ENCODE data around the gene OR2A12. TPM values are rescaled to one million over a fixed set of nuclear protein-coding genes. Genes with fewer than 3 reads are reported as not detected.
A peak's percentile ranks its signal among the peaks of the same experiment; 100 is the strongest.
"Not testable (repeated sequence)": the region's sequence is repeated elsewhere in the genome, so short reads cannot be mapped to it uniquely, and the experiment has no call there.

Gene OR2A12
- total RNA-seq, 1 experiment from 2014 or later, result not detected

DNA sequence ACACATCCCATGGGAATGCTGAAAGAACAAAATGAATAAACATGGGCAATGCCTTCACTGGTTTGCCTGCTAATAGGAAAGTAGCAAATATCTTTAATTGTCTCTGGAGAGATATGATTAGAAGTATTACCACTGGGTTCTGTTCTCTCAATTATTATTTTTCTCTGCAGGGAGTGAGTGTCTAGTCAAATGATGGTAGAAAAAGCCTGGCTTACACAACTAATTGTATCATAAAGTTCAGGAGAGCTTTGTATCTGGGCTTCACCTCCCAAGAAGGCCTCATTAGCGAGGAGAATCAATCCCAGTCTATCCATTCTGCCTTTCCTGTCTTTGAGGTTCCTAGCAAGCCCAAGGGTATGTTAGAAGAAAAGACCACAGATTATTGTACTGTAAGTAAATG is 36.8 kb downstream of the OR2A12 start, which contains the start of gene OR2A14:
Gene OR2A14 (plus strand): TSS at position 301 of the 400 bp plus-strand sequence. CDS start 5,937 bp downstream, outside the sequence.
- no peak within 1 kb of the TSS for H3K27ac Mint-ChIP-seq (ENCODE audit: unreplicated experiment)
- H3K36me3 Mint-ChIP-seq (ENCODE audit: insufficient read depth, unreplicated experiment), result no peaks in the 10 kb centered on the region
- intact Hi-C loops (cut with micrococcal nuclease; ENCODE audit: unreplicated experiment), result no loop called here
- ChIA-PET POLR2A (no interaction called here), CTCF (no interaction called here)
- H3K4me1 Mint-ChIP-seq (ENCODE audit: low read depth, unreplicated experiment), result no peaks in the 10 kb centered on the region
- Histone ChIP-seq H3K4me3 (ENCODE audit: low read depth, low read length) (no peak within 1 kb of the TSS), H3K36me3 (ENCODE audit: control insufficient read depth, insufficient read depth, low read length) (no peaks in the 10 kb centered on the region), H3K27me3 (replicated peaks; ENCODE audit: control insufficient read depth, insufficient read depth, low read length) (no peaks in the 10 kb centered on the region), H3K4me1 (no peaks in the 10 kb centered on the region), H3K9me3 (no peaks in the 10 kb centered on the region)
- no peaks in the 10 kb centered on the region for H3K9me3 Mint-ChIP-seq (ENCODE audit: unreplicated experiment)
- BruUV-seq (replicated peaks), result no TSS peak
- H3K4me3 Mint-ChIP-seq (ENCODE audit: unreplicated experiment), result no peak within 1 kb of the TSS
- no peak for DNase-seq
- H3K27me3 Mint-ChIP-seq (ENCODE audit: insufficient read depth, unreplicated experiment), result no peaks in the 10 kb centered on the region
- TF ChIP-seq, protein P1, sequence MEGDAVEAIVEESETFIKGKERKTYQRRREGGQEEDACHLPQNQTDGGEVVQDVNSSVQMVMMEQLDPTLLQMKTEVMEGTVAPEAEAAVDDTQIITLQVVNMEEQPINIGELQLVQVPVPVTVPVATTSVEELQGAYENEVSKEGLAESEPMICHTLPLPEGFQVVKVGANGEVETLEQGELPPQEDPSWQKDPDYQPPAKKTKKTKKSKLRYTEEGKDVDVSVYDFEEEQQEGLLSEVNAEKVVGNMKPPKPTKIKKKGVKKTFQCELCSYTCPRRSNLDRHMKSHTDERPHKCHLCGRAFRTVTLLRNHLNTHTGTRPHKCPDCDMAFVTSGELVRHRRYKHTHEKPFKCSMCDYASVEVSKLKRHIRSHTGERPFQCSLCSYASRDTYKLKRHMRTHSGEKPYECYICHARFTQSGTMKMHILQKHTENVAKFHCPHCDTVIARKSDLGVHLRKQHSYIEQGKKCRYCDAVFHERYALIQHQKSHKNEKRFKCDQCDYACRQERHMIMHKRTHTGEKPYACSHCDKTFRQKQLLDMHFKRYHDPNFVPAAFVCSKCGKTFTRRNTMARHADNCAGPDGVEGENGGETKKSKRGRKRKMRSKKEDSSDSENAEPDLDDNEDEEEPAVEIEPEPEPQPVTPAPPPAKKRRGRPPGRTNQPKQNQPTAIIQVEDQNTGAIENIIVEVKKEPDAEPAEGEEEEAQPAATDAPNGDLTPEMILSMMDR (IDR thresholded peaks at IDR 0.05; ENCODE audit: insufficient read depth in 1 of 2, low read depth in 1 of 2, low read length in 1 of 2, severe bottlenecking in 1 of 2, unreplicated experiment in 1 of 2), result no peak

DNA sequence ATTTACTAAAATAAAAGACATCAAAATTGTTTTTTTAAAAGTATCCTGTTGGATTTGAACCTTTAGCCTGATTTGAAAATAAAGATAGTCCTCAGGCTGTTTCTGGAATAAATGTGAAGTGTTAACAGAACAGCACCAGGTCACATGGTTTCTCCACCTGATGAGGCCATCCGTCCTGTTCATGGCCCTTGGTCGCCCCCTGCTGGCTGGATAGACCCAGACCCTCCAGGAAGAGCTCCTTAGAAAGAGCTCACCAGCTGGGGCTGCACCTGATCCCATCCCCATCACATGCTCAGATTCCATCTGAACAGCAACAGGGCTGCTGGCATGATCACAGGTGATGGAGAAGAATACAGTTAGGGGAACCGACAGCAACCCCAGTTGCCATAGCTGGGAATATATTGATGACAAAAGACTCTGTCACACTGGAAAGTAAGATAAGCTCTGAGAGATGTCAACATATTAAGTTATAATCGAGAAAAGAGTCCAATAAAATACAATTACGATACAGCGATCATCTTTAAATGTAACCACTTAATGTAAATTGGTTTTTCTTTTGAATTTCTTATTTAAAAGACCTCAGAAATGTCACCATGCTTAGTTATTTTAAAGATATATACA is 41.7 kb downstream of the OR2A12 start:
- H3K4me1 Mint-ChIP-seq (ENCODE audit: low read depth, unreplicated experiment), result no peaks in the 10 kb centered on the region
- BruUV-seq (replicated peaks), result no TSS peak

DNA sequence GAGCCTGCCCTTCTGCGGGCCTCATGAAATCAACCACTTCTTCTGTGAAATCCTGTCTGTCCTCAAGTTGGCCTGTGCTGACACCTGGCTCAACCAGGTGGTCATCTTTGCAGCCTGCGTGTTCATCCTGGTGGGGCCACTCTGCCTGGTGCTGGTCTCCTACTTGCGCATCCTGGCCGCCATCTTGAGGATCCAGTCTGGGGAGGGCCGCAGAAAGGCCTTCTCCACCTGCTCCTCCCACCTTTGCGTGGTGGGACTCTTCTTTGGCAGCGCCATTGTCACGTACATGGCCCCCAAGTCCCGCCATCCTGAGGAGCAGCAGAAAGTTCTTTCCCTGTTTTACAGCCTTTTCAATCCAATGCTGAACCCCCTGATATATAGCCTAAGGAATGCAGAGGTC is 43.5 kb downstream of the OR2A12 start:
- H3K27me3 ChIP-seq (replicated peaks; ENCODE audit: control insufficient read depth, insufficient read depth, low read length); intact Hi-C loops (cut with micrococcal nuclease; ENCODE audit: unreplicated experiment); H3K4me1 ChIP-seq; H3K4me1 Mint-ChIP-seq (ENCODE audit: low read depth, unreplicated experiment); H3K36me3 ChIP-seq (ENCODE audit: control insufficient read depth, insufficient read depth, low read length); POLR2A ChIA-PET; H3K4me3 ChIP-seq (ENCODE audit: low read depth, low read length); DNase-seq; H3K36me3 Mint-ChIP-seq (ENCODE audit: insufficient read depth, unreplicated experiment); H3K9me3 ChIP-seq; H3K4me3 Mint-ChIP-seq (ENCODE audit: unreplicated experiment); H3K27me3 Mint-ChIP-seq (ENCODE audit: insufficient read depth, unreplicated experiment); CTCF ChIA-PET; H3K9me3 Mint-ChIP-seq (ENCODE audit: unreplicated experiment); BruUV-seq (replicated peaks); H3K27ac Mint-ChIP-seq (ENCODE audit: unreplicated experiment): not testable (repeated sequence)

More for the DNA sequence above, 41.7 kb downstream of the OR2A12 start:
- peak; percentile 91 to 95 for DNase-seq
- no peak overlapping the region for H3K27ac Mint-ChIP-seq (ENCODE audit: unreplicated experiment)
- no peaks in the 10 kb centered on the region for H3K9me3 Mint-ChIP-seq (ENCODE audit: unreplicated experiment)
- no peaks in the 10 kb centered on the region for H3K9me3 ChIP-seq
- TF ChIP-seq, protein P1 (IDR thresholded peaks at IDR 0.05; ENCODE audit: insufficient read depth in 1 of 2, low read depth in 1 of 2, low read length in 1 of 2, severe bottlenecking in 1 of 2, unreplicated experiment in 1 of 2), result peak; percentile 94 to 97
- no peaks in the 10 kb centered on the region for H3K36me3 ChIP-seq (ENCODE audit: control insufficient read depth, insufficient read depth, low read length)
- H3K36me3 Mint-ChIP-seq (ENCODE audit: insufficient read depth, unreplicated experiment), result no peaks in the 10 kb centered on the region
- intact Hi-C loops (cut with micrococcal nuclease; ENCODE audit: unreplicated experiment), result loop anchor here (1.0 kb wide), 3 partner anchors 97 to 226 kb away; partner anchors contain the start of gene TCAF1
- POLR2A ChIA-PET, result interaction anchor here (0.8 kb wide), 1 partner anchor 226 kb away, joined by 3 read pairs; the partner anchor contains the start of gene TCAF1
- no peak overlapping the region for H3K4me3 Mint-ChIP-seq (ENCODE audit: unreplicated experiment)
- no peaks in the 10 kb centered on the region for H3K27me3 Mint-ChIP-seq (ENCODE audit: insufficient read depth, unreplicated experiment)
- H3K4me3 ChIP-seq (ENCODE audit: low read depth, low read length), result no peak overlapping the region
- H3K4me1 ChIP-seq, result no peaks in the 10 kb centered on the region
- no peaks in the 10 kb centered on the region for H3K27me3 ChIP-seq (replicated peaks; ENCODE audit: control insufficient read depth, insufficient read depth, low read length)
- CTCF ChIA-PET, result interaction anchor here (0.6 to 1.5 kb wide), 14 partner anchors 11 to 391 kb away, joined by 3 to 20 read pairs (median 4); partner anchors contain the start of genes OR2A5 and TCAF1

All from Caco-2 (cell line).